KG1 (cell line): Measurements from ENCODE around the gene AKNA.

Experiments
- DNase-seq: peaks from one replicate; lab custom pipeline; 2025; lab: John Stamatoyannopoulos, UW

Gene AKNA

GRCh38 chr9:114317665-114318357 is 70.0 kb downstream of the AKNA start:
- DNase-seq = no peak

GRCh38 chr9:114316605-114317230 is 71.1 kb downstream of the AKNA start:
- DNase-seq = no peak

GRCh38 chr9:114315723-114316363 is 71.9 kb downstream of the AKNA start:
- DNase-seq = no peak

DNA sequence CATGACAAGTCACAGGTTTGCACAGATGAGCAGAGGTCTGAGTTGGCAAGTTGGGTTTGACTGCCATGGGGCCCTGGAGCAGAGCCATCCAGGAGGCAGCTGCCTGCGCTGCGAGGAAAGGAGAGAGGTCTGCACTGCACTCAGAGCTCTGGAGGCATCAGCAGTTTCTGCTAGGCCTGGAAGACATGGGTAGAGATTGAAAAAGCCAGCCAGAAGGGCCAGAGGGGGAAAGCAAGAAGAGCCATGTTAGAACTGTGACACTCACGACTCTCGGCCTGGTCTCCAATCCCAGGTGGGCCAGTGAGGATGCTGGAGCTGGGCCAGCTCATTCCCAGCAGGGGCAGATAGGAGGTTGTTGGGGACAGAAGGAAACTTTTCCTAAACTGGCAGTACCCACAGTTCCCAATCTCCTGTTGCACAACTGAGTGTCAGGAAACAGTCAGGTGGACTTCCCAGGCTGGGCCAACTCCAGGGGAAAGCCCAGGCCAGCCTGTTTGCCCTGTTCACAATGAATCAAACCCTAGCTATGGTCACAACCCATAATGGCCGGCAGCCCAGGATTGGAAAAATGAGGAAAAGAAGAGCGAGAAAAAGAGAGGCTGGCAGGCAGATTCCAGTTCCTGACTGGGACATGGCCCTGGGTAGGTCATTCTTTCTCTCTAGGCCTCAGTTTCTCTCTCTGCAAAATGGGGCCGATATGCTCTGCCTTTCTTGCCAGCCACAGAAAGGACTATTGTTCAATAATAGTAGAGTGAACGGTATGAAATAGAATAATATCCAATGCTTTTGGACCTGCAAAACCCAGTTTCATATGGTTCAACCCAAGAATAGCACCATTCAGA is 72.7 kb downstream of the AKNA start:
- DNase-seq = no peak

DNA sequence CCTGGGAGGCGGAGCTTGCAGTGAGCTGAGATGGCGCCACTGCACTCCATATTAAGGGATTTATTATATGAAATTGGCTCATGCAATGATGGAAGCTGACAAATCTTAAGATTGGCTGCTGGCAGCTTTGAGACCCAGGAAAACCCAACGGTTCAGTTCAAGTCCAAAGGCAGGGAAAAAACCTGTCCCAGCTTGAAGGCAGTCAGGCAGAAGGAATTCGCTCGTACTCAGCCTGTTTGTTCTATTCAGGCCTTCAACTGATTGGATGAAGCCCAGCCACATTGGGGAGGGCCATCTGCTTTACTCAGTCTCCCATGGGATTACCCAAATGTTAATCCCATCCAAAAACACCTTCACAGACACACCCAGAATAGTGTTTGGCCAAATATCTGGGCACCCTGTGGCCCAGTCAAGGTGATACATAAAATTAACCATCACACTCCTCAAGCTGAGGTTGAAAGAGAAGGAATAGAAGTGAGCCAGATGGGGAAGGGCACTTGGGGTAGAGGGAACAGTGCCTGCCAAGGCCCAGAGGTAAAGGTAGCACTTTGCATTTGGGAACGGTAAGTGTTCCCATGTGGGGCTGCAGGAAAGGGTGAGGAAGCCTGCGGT is 73.4 kb downstream of the AKNA start:
- DNase-seq = no peak

- DNase-seq = no peak
Observed at GRCh38 chr9:114313186-114313585, 74.6 kb downstream of the AKNA start.

DNA sequence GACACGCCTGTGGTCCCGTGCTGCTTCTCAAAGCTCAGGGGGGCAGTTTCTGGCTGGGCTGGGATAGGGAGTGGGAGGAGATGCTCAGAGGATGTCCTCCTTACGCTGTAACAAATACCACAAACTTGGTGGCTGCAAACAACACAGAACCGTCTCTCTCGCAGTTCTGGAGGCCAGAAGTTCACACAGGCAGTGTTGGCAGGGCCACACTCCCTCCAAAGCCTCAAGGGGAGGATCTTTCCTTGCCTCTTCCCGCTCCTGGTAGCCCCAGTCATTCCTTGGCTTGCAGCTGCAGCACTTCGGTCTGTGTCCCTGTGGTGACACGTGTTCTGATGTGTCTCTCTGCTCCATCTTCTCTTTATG is 75.3 kb downstream of the AKNA start:
- DNase-seq = no peak

DNA sequence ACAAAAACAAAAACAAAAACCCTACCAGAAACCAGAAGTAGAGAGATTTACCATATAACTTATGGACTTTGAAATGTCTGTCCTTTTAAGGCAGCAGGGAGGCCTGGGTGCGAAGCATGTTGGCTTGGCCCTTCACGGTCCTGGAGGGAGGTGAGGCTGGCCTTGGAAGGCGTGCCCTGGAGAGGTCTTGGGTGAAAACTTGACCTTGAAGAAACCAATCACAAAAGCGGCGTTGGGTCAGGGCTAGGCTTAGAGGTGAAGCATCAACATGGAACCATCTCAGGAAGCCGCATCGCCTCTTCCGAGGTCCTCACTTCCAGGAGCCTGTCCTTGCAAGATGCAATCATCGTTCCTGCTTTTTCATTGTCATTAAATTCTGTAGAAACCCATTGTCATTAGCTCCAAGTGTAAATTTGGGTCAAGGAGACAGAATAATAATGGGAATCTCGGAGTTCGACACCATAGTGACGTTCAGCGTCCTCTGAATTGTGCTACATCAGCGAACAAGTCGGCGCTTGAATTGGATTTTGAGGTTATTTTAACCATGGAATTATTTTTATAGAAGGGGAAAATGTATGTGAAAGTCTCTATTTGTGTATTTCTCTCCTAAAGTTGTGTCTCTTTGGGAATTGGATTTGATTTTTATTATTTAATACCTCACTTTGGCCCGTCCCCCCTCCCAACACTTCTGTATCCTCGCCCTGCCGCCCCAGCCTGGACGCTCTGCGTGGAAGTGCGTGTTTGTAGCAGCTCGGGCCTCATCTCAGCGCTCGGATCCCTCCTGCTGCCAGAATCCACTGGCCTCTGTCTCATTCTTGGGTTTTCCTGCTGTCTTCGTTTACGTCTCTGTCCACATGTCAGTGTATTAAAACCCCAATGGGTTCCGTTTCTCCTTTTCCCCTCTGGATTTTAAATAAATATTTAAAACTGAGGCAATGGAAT is 75.9 kb downstream of the AKNA start:
- DNase-seq = no peak

DNA sequence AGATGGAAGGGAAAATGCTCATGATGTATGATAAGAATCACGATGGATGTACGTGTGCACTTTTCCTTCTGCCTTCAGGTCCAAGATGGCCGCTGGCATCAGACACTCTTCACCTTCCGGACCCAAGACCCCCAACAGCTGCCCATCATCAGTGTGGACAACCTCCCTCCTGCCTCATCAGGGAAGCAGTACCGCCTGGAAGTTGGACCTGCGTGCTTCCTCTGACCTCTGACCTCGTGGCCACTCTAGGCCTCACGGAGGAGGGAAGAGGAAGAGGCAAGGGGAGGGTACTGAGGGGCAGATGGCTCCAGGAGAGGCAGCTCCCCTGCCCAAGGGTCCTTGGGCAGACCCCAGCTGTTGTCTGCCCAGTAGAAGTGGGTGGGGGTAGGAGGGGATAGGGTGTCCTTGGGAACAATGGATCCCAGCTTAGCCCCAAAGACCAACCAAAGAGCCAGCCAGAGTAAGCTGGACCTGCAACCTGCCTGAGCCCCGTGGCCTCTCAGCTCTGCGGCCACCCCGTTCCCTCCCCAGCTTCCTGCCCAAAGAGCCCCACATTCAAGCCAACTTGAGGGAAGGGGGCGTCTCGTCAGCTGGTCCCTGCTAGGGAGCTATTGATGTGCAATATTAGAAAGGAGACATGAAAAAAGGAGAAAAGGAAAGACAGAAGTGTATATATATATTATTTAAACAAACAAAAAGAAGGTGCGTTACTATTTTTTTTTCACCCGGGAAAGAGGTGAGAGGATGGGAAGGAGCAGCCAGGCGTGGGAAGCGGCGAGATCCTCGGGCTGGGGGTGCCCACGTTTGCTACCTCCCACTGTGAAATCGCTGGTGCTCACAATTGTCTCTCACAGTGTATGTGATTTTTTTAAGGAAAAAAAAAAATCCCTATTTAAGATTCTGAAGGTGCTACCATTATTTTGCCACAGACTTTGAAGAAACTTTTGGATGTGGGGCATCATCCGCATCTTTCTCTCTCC is 77.0 kb downstream of the AKNA start:
- no peak for DNase-seq

- no peak for DNase-seq
Observed at GRCh38 chr9:114309096-114309495, 78.7 kb downstream of the AKNA start.

GRCh38 chr9:114308361-114308950 is 79.3 kb downstream of the AKNA start:
- no peak for DNase-seq

- no peak for DNase-seq
Observed at GRCh38 chr9:114307899-114308267, 79.9 kb downstream of the AKNA start.

GRCh38 chr9:114304416-114305188 is 83.2 kb downstream of the AKNA start:
- DNase-seq = no peak

- no peak for DNase-seq
Observed at GRCh38 chr9:114303977-114304376, 83.8 kb downstream of the AKNA start.

- no peak for DNase-seq
Observed at GRCh38 chr9:114303571-114303970, 84.2 kb downstream of the AKNA start.

- DNase-seq = no peak
Observed at GRCh38 chr9:114302727-114303126, 85.1 kb downstream of the AKNA start.

DNA sequence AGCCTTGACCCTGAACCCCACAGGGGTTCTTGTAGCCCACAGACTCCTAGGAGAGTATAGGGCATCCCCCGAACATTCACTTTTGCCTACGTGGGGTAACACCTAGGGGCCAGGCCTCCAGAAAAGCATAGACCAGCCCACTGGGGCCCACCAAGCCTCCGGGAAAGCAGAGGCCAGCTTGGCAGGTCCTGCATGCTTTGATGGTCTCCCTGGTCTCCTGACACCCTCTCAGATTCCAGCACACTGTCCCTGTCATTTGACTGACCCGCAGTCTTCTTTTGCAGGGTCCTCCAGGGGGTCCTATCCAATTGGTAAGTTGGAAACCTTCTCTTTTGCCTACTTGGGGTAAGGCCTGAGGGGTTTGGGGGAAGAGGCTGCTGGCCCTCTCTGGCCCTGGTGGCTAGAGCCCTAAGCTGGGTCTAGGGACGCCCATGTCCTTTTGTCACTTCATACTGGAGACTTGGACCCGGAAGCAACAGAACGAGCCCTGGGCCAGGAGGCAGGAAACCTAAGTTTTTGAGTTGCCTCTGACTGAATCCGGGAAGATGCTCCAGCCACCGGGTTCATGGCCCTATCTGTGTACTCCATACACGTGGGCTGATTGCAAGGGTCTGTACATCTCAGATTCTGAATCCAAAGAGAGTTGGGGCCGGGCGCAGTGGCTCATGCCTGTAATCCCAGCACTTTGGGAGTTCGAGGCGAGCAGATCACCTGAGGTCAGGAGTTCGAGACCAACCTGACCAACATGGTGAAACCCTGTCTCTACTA is 85.8 kb downstream of the AKNA start:
- no peak for DNase-seq
